H1 (cell line): ENCODE results near the gene CACNA1D. TPM values are rescaled to one million over a fixed set of nuclear protein-coding genes. Genes with fewer than 3 reads are reported as not detected.
A peak's percentile ranks its signal among the peaks of the same experiment; 100 is the strongest.

Experiments
- CTCF ChIA-PET: fragments of 300-600 bp; sonication (Branson Sonifier 250); formaldehyde crosslinking; loops from one replicate; lab custom pipeline; 2021; ENCODE audit not compliant: partially characterized antibody; lab: Charles Lee
- POLR2A ChIA-PET: fragments of 300-600 bp; sonication (Branson Sonifier 250); formaldehyde crosslinking; loops from one replicate; lab custom pipeline; 2021; ENCODE audit warnings: inconsistent platforms; ENCODE audit not compliant: partially characterized antibody; lab: Charles Lee
- DNase-seq, 2 experiments: peaks; one replicate each; pipeline versions ENCODE4 v3.0.0 to v3.0.0-alpha.2; 2010 to 2022; ENCODE audit warnings: low spot score in 2 of 2, low read depth in 1 of 2, mixed read lengths in 1 of 2
- FAIRE-seq: peaks from 2 replicates; lab custom pipeline; 2011; peaks lifted over from hg19 to GRCh38; lab: Jason Lieb, UNC
- H2AFZ ChIP-seq: 2 replicates; pipeline ENCODE4 v1.8.1; 2012; ENCODE audit warnings: low read length, inconsistent platforms
- H2AK5ac ChIP-seq: 2 replicates; pipeline ENCODE4 v1.6.1; 2013; ENCODE audit warnings: low read depth, low read length
- H2BK120ac ChIP-seq: replicated peaks from 2 replicates; pipeline ENCODE3; 2013; ENCODE audit warnings: low read depth, low read length, inconsistent platforms
- H2BK12ac ChIP-seq: 2 replicates; pipeline ENCODE4 v1.6.1; 2013; ENCODE audit warnings: low read depth, low read length
- H2BK15ac ChIP-seq: 2 replicates; pipeline ENCODE4 v1.6.1; 2013; ENCODE audit warnings: low read length
- H2BK20ac ChIP-seq: 2 replicates; pipeline ENCODE4 v1.6.1; 2013; ENCODE audit warnings: low read length
- H2BK5ac ChIP-seq: 2 replicates; pipeline ENCODE4 v1.6.1; 2013; ENCODE audit warnings: low read depth, low read length
- H3K14ac ChIP-seq: 2 replicates; pipeline ENCODE4 v1.6.1; 2013; ENCODE audit warnings: inconsistent platforms; ENCODE audit not compliant: insufficient read length
- H3K18ac ChIP-seq: 2 replicates; pipeline ENCODE4 v1.6.1; 2013; ENCODE audit warnings: low read length; ENCODE audit errors: extremely low read depth
- H3K23ac ChIP-seq: 2 replicates; pipeline ENCODE4 v1.6.1; 2013; ENCODE audit warnings: inconsistent platforms; ENCODE audit not compliant: insufficient read length
- H3K23me2 ChIP-seq: 2 replicates; pipeline ENCODE4 v1.6.1; 2013; ENCODE audit warnings: low read depth, low read length
- H3K27ac ChIP-seq: 2 replicates; pipeline ENCODE4 v1.6.1; 2011; ENCODE audit warnings: low read depth, low read length, inconsistent platforms
- H3K27me3 ChIP-seq, 4 experiments: replicated peaks in 1 of 4; 1 replicate in 1 of 4; 2 replicates in 3 of 4; pipeline versions ENCODE4 v1.6.1 to v1.8.1; 2011 to 2013; ENCODE audit warnings: low read length in 3 of 4, mild to moderate bottlenecking in 3 of 4, inconsistent platforms in 2 of 4, mixed read lengths in 2 of 4, moderate library complexity in 1 of 4; ENCODE audit not compliant: control insufficient read depth in 3 of 4, insufficient read depth in 3 of 4; ENCODE audit errors: extremely low read depth in 1 of 4
- H3K36me3 ChIP-seq, 4 experiments: 2 replicates each; pipeline versions ENCODE4 v1.6.1 to v1.8.1; 2011 to 2013; ENCODE audit warnings: mild to moderate bottlenecking in 4 of 4, low read length in 3 of 4, moderate library complexity in 2 of 4, control low read depth in 1 of 4, inconsistent platforms in 1 of 4; ENCODE audit not compliant: insufficient read depth in 4 of 4, control insufficient read depth in 2 of 4
- H3K4ac ChIP-seq: replicated peaks from 2 replicates; pipeline ENCODE3; 2013; ENCODE audit warnings: low read length, low read depth, mixed read lengths, inconsistent platforms; ENCODE audit not compliant: insufficient read length
- H3K4me1 ChIP-seq, 4 experiments: replicated peaks in 1 of 4; 1 replicate in 1 of 4; 2 replicates in 3 of 4; pipeline versions ENCODE4 v1.6.1 to v1.8.1; 2011 to 2013; ENCODE audit warnings: low read length in 3 of 4, inconsistent platforms in 2 of 4, mixed read lengths in 1 of 4; ENCODE audit not compliant: insufficient read depth in 4 of 4, control insufficient read depth in 3 of 4
- H3K4me2 ChIP-seq, 2 experiments: 2 replicates each; pipeline versions ENCODE4 v1.6.1 to v1.8.1; 2011 to 2013; ENCODE audit warnings: low read depth in 2 of 2, low read length in 2 of 2, control low read depth in 1 of 2, inconsistent platforms in 1 of 2, mild to moderate bottlenecking in 1 of 2; ENCODE audit not compliant: insufficient read depth in 1 of 2
- H3K4me3 ChIP-seq, 4 experiments: fragments of 200-600, 300-600 bp in 1 of 4; sonication (generic), shearing (Covaris generic), sonication (Bioruptor Twin) in 1 of 4; 2 replicates each; pipeline versions ENCODE4 v1.5.1 to v1.8.1; 2011 to 2016; ENCODE audit warnings: low read length in 4 of 4, low read depth in 3 of 4, control low read depth in 2 of 4, inconsistent platforms in 2 of 4, mild to moderate bottlenecking in 2 of 4, mixed read lengths in 1 of 4, moderate library complexity in 1 of 4; ENCODE audit not compliant: insufficient read depth in 2 of 4; ENCODE audit errors: extremely low read depth in 1 of 4
- H3K56ac ChIP-seq: replicated peaks from 2 replicates; pipeline ENCODE3; 2013; ENCODE audit warnings: low read depth, mild to moderate bottlenecking, mixed read lengths, low read length, inconsistent platforms; ENCODE audit not compliant: insufficient read length
- H3K79me1 ChIP-seq: 2 replicates; pipeline ENCODE4 v1.6.1; 2013; ENCODE audit warnings: low read depth, low read length, control low read depth
- H3K79me2 ChIP-seq, 2 experiments: 2 replicates each; pipeline versions ENCODE4 v1.6.1 to v1.8.1; 2012 to 2013; ENCODE audit warnings: low read length in 2 of 2, mild to moderate bottlenecking in 2 of 2, inconsistent platforms in 1 of 2; ENCODE audit not compliant: insufficient read depth in 2 of 2, control insufficient read depth in 1 of 2
- H3K9ac ChIP-seq, 4 experiments: replicated peaks in 1 of 4; 1 replicate in 1 of 4; 2 replicates in 3 of 4; pipeline versions ENCODE4 v1.6.1 to v1.8.1; 2011 to 2013; ENCODE audit warnings: low read depth in 3 of 4, low read length in 3 of 4, control low read depth in 2 of 4, mild to moderate bottlenecking in 2 of 4, moderate library complexity in 2 of 4, inconsistent platforms in 1 of 4; ENCODE audit errors: extremely low read depth in 1 of 4
- H3K9me3 ChIP-seq, 2 experiments: 2 replicates each; pipeline versions ENCODE4 v1.6.1 to v1.8.1; 2012 to 2013; ENCODE audit warnings: mild to moderate bottlenecking in 2 of 2, moderate library complexity in 2 of 2, control low read depth in 1 of 2, inconsistent platforms in 1 of 2, low read depth in 1 of 2, low read length in 1 of 2, mixed read lengths in 1 of 2; ENCODE audit not compliant: insufficient read depth in 2 of 2
- H4K20me1 ChIP-seq, 2 experiments: replicated peaks in 1 of 2; 2 replicates each; pipeline versions ENCODE3 to v1.8.1; 2011 to 2013; ENCODE audit warnings: inconsistent platforms in 2 of 2, low read length in 2 of 2, mild to moderate bottlenecking in 1 of 2; ENCODE audit not compliant: insufficient read depth in 2 of 2, control insufficient read depth in 1 of 2
- H4K5ac ChIP-seq: 2 replicates; pipeline ENCODE4 v1.6.1; 2013; ENCODE audit warnings: low read length, low read depth, mixed read lengths, inconsistent platforms; ENCODE audit not compliant: insufficient read length
- H4K8ac ChIP-seq: 2 replicates; pipeline ENCODE4 v1.8.0; 2013; ENCODE audit warnings: mild to moderate bottlenecking, moderate library complexity, low read length, inconsistent platforms; ENCODE audit not compliant: insufficient read depth; ENCODE audit errors: extremely low read depth
- H4K91ac ChIP-seq: replicated peaks from 2 replicates; pipeline ENCODE3; 2013; ENCODE audit warnings: low read length, mixed read lengths, inconsistent platforms; ENCODE audit not compliant: insufficient read length
- CTCF ChIP-seq, 3 experiments: IDR thresholded peaks; 1 replicate in 2 of 3; 2 replicates in 1 of 3; pipeline versions ENCODE4 v1.5.1 to v1.6.1; 2011; ENCODE audit warnings: low read length in 3 of 3, mild to moderate bottlenecking in 3 of 3, inconsistent platforms in 2 of 3, low read depth in 1 of 3, moderate library complexity in 1 of 3; ENCODE audit not compliant: insufficient read depth in 1 of 3; ENCODE audit errors: control extremely low read depth in 1 of 3
- RAD21 ChIP-seq, 2 experiments: IDR thresholded peaks in 1 of 2; conservative IDR thresholded peaks in 1 of 2; 2 replicates each; pipeline ENCODE4 v1.6.1; 2011; ENCODE audit warnings: low read depth in 2 of 2, low read length in 2 of 2, improper control_type of control experiment in 1 of 2, inconsistent platforms in 1 of 2, mild to moderate bottlenecking in 1 of 2, moderate library complexity in 1 of 2
- YY1 ChIP-seq: IDR thresholded peaks from 2 replicates; pipeline ENCODE4 v1.6.1; 2011; ENCODE audit warnings: low read depth, mild to moderate bottlenecking, low read length
- WGBS, 2 experiments: shearing (Covaris generic) in 1 of 2; methylation state at CpG; one replicate each; pipeline versions ENCODE4 v1.1.6 to v1.1.7; 2013 to 2015; ENCODE audit warnings: low lambda C conversion rate in 2 of 2, mixed read lengths in 2 of 2, inconsistent platforms in 1 of 2, low coverage in 1 of 2, missing lambda C conversion rate in 1 of 2; ENCODE audit not compliant: insufficient replicate concordance in 2 of 2, insufficient coverage in 1 of 2, insufficient read length in 1 of 2; ENCODE audit errors: extremely low coverage in 1 of 2, missing lambda C conversion rate in 1 of 2; 5-methylcytosine and 5-hydroxymethylcytosine counted together
- polyA plus RNA-seq, 7 experiments: library from polyadenylated mRNA; depleted of rRNA in 3 of 7; stranded (reverse) in 5 of 7; unstranded in 2 of 7; fragments of >200 nt in 5 of 7; fragments of 200-250 nt in 2 of 7; gene quantifications; 1 replicate in 5 of 7; 2 replicates in 1 of 7; 4 replicates in 1 of 7; pipeline versions ENCODE4 v1.2.1 to v1.2.3, GENCODE V29; 2011 to 2013; ENCODE audit warnings: missing spikeins in 2 of 7, mixed read lengths in 2 of 7
- total RNA-seq: library from RNA; stranded (reverse); fragmentation: NEBNext Ultra II Directional; extraction: Animal tissue kit (Norgen Biotek cat#: 25700); gene quantifications from 2 replicates; pipeline ENCODE4 v1.2.1, GENCODE V29; 2021

CACNA1D gene
- total and polyA plus RNA-seq, 2 of the 8 experiments (the other 6 are each of a cell fraction or from before 2014, with no cell fraction given) = 2.0 to 2.9 TPM

GRCh38 chr3:53513556-53514190, 19.3 kb downstream of the CACNA1D start:
- no peak overlapping the region for H2BK120ac ChIP-seq
- 93% methylated on average over 7 of the region's 7 CpGs; no CpG with 5 or more reads in 1 of the 2 experiments for WGBS, 2 experiments
- H3K36me3 ChIP-seq = no peaks in the 10 kb centered on the region
- H2AFZ ChIP-seq = no peak overlapping the region
- H4K8ac ChIP-seq = no peak overlapping the region
- FAIRE-seq (no peak), DNase-seq (no peak)
- no peak overlapping the region for H2BK5ac ChIP-seq
- no peaks in the 10 kb centered on the region for H4K20me1 ChIP-seq
- H3K23ac ChIP-seq = no peak overlapping the region
- H3K23me2 ChIP-seq = no peaks in the 10 kb centered on the region; the same call in 1 of the 2 replicates
- H3K18ac ChIP-seq = no peak overlapping the region
- H3K79me1 ChIP-seq = no peaks in the 10 kb centered on the region
- no peak overlapping the region for H2AK5ac ChIP-seq
- H3K14ac ChIP-seq = no peak overlapping the region
- peaks cover 0 to 5% (median 2%) of the 10 kb centered on the region in 4 experiments; a peak in 3 of 7 replicates for H3K27me3 ChIP-seq
- no peak overlapping the region for H4K5ac ChIP-seq
- H3K9ac ChIP-seq = no peak overlapping the region
- H2BK20ac ChIP-seq = no peak overlapping the region
- POLR2A ChIA-PET = interaction anchor here (0.7 kb wide), 1 partner anchor 27 kb away, joined by 3 read pairs; no protein-coding TSS in a partner anchor
- CTCF ChIA-PET = interaction anchor here (0.7 to 3.9 kb wide), 13 partner anchors 8 to 197 kb away, joined by 3 to 23 read pairs (median 4); partner anchors contain the start of gene CACNA1D
- H2BK15ac ChIP-seq = no peak overlapping the region
- no peaks in the 10 kb centered on the region for H3K9me3 ChIP-seq
- H3K4me3 ChIP-seq = no peak overlapping the region
- no peak overlapping the region for H3K27ac ChIP-seq
- no peak overlapping the region for H4K91ac ChIP-seq
- no peak overlapping the region for H3K4ac ChIP-seq
- no peak overlapping the region for H2BK12ac ChIP-seq
- no peaks in the 10 kb centered on the region for H3K79me2 ChIP-seq
- TF ChIP-seq CTCF (IDR thresholded peaks at IDR 0.05; ENCODE audit: control extremely low read depth in 1 of 3, insufficient read depth in 1 of 3, low read depth in 1 of 3, low read length in 3 of 3) (peak in 1 of 3 experiments; percentile 37; a peak in 1 of 4 replicates), RAD21 (IDR thresholded peaks at IDR 0.05 in 1 of 2, conservative IDR thresholded peaks at IDR 0.05 in 1 of 2; ENCODE audit: low read depth in 2 of 2, low read length in 2 of 2) (0 out of 4 replicates have a peak, but pooled peaks of 1 of the 2 experiments have one; percentile 11), YY1 (no peak)
- H3K56ac ChIP-seq = no peak overlapping the region
- no peak overlapping the region for H3K4me2 ChIP-seq
- H3K4me1 ChIP-seq = peaks cover 0 to 3% (median under 1%) of the 10 kb centered on the region in 4 experiments; a peak in 2 of 7 replicates
